HepG2 (cell line): ENCODE results near the gene PAXX. TPM values are rescaled to one million over a fixed set of nuclear protein-coding genes. Genes with fewer than 3 reads are reported as not detected.

ENCODE experiments used
- ARNT2 ChIP-seq: sonication (generic); formaldehyde crosslinking; IDR thresholded peaks from 2 replicates; pipeline ENCODE4 v1.8.0; 2022; ENCODE audit warnings: mild to moderate bottlenecking, low read depth, missing genetic modification reagents, moderate library complexity
- ATM ChIP-seq: fragments of 450-650 bp; IDR thresholded peaks from 2 replicates; pipeline ENCODE4 v1.7.1; 2017; ENCODE audit warnings: mild to moderate bottlenecking, borderline replicate concordance
- CENPBD1 ChIP-seq: sonication (generic); formaldehyde crosslinking; IDR thresholded peaks from 2 replicates; pipeline ENCODE4 v1.8.0; 2022; ENCODE audit warnings: missing genetic modification reagents, low read depth, mild to moderate bottlenecking, borderline replicate concordance
- DNMT1 ChIP-seq: sonication (generic); formaldehyde crosslinking; IDR thresholded peaks from 2 replicates; pipeline ENCODE4 v1.5.1; 2020; ENCODE audit warnings: mild to moderate bottlenecking, missing genetic modification reagents
- ERF ChIP-seq: IDR thresholded peaks from 2 replicates; pipeline ENCODE4 v1.6.1; 2018; ENCODE audit warnings: missing biosample characterization, missing genetic modification reagents
- GABPB1 ChIP-seq: IDR thresholded peaks from 2 replicates; pipeline ENCODE4 v1.6.1; 2016; ENCODE audit warnings: mild to moderate bottlenecking, missing genetic modification reagents, moderate library complexity, missing compliant biosample characterization
- HCFC1 ChIP-seq: fragments of 150-350 bp; IDR thresholded peaks from 2 replicates; pipeline ENCODE4 v1.6.1; 2014; ENCODE audit warnings: low read depth, low read length
- KLF13 ChIP-seq: sonication (generic); formaldehyde crosslinking; IDR thresholded peaks from 2 replicates; pipeline ENCODE4 v1.4.0; 2020; ENCODE audit warnings: mild to moderate bottlenecking, missing genetic modification reagents
- MYPOP ChIP-seq: sonication (generic); formaldehyde crosslinking; IDR thresholded peaks from 2 replicates; pipeline ENCODE4 v1.8.1; 2023; ENCODE audit warnings: mild to moderate bottlenecking, moderate library complexity, missing genetic modification reagents
- NFE2 ChIP-seq: sonication (generic); formaldehyde crosslinking; IDR thresholded peaks from 2 replicates; pipeline ENCODE4 v1.4.0; 2020; ENCODE audit warnings: missing genetic modification reagents
- NPAS2 ChIP-seq: sonication (generic); formaldehyde crosslinking; IDR thresholded peaks from 2 replicates; pipeline ENCODE4 v1.8.0; 2022; ENCODE audit warnings: mild to moderate bottlenecking, missing genetic modification reagents, borderline replicate concordance
- POGZ ChIP-seq: sonication (generic); formaldehyde crosslinking; IDR thresholded peaks from 2 replicates; pipeline ENCODE4 v1.4.0; 2020; ENCODE audit warnings: mild to moderate bottlenecking, missing genetic modification reagents
- TEAD3 ChIP-seq: optimal IDR thresholded peaks from 2 replicates; pipeline ENCODE3; 2016; ENCODE audit warnings: borderline replicate concordance
- ZBTB20 ChIP-seq: sonication (generic); formaldehyde crosslinking; IDR thresholded peaks from 2 replicates; pipeline ENCODE4 v1.8.1; 2023; ENCODE audit warnings: missing genetic modification reagents, low read depth, mild to moderate bottlenecking, borderline replicate concordance
- ZBTB33 ChIP-seq: sonication (generic); formaldehyde crosslinking; IDR thresholded peaks from 2 replicates; pipeline ENCODE4 v1.4.0; 2020; ENCODE audit warnings: missing genetic modification reagents
- ZBTB44 ChIP-seq: sonication (generic); formaldehyde crosslinking; IDR thresholded peaks from 2 replicates; pipeline ENCODE4 v1.4.0; 2020; ENCODE audit warnings: missing genetic modification reagents
- ZNF260 ChIP-seq: sonication (generic); formaldehyde crosslinking; IDR thresholded peaks from 2 replicates; pipeline ENCODE4 v1.4.0; 2020; ENCODE audit warnings: missing genetic modification reagents, low read depth, mild to moderate bottlenecking, borderline replicate concordance
- ZNF276 ChIP-seq: sonication (generic); formaldehyde crosslinking; IDR thresholded peaks from 2 replicates; pipeline ENCODE4 v1.4.0; 2020; ENCODE audit warnings: mild to moderate bottlenecking, low read depth, missing genetic modification reagents
- ZNF44 ChIP-seq: sonication (generic); formaldehyde crosslinking; IDR thresholded peaks from 2 replicates; pipeline ENCODE4 v1.5.1; 2020; ENCODE audit warnings: mild to moderate bottlenecking, missing genetic modification reagents
- ZNF460 ChIP-seq: sonication (generic); formaldehyde crosslinking; IDR thresholded peaks from 2 replicates; pipeline ENCODE4 v1.5.1; 2020; ENCODE audit warnings: missing genetic modification reagents, mild to moderate bottlenecking, borderline replicate concordance
- ZNF639 ChIP-seq: conservative IDR thresholded peaks from 2 replicates; pipeline ENCODE4 v1.6.1; 2018; ENCODE audit warnings: missing genetic modification reagents
- ZNF75D ChIP-seq: sonication (generic); formaldehyde crosslinking; IDR thresholded peaks from 2 replicates; pipeline ENCODE4 v1.8.1; 2023; ENCODE audit warnings: missing genetic modification reagents, mild to moderate bottlenecking, borderline replicate concordance
- polyA plus RNA-seq, 8 experiments: library from polyadenylated mRNA; depleted of rRNA in 3 of 8; stranded (reverse) in 7 of 8; unstranded in 1 of 8; fragments of >200 nt; fragmentation: Illumina TruSeq in 4 of 8; extraction: Trizol in 4 of 8; gene quantifications; 2 replicates each; pipeline versions ENCODE4 v1.2.1 to v1.2.3, GENCODE V29; 2011 to 2016; ENCODE audit warnings: low read depth in 4 of 8, missing spikeins in 1 of 8, mixed read lengths in 1 of 8; ENCODE audit not compliant: insufficient read depth in 1 of 8
- total RNA-seq, 5 experiments: library from RNA; depleted of rRNA; stranded (reverse); fragments of >200 nt; fragmentation: Illumina TruSeq; extraction: Trizol; gene quantifications; 2 replicates each; pipeline ENCODE4 v1.2.3, GENCODE V29; 2016; ENCODE audit warnings: low read depth in 1 of 5

Gene PAXX
- total and polyA plus RNA-seq, 2 of the 13 experiments (the other 11 are each of a cell fraction or from before 2014, with no cell fraction given), result 14.0 to 31.9 TPM

GRCh38 chr9:137021979-137022661 lies 29.9 kb downstream of the PAXX start (continued):
- TF ChIP-seq ZNF639 (CRISPR knock-in tag), result no peak
- no peak for TF ChIP-seq NPAS2 (CRISPR knock-in tag)
- TF ChIP-seq ATM, result no peak
- TF ChIP-seq ZNF44, result no peak
- peak; percentile 24; the same call in 1 of the 2 replicates for TF ChIP-seq GABPB1 (CRISPR knock-in tag)
- TF ChIP-seq DNMT1 (CRISPR knock-in tag), result peak; percentile 57; the same call in 1 of the 2 replicates
- TF ChIP-seq MYPOP (CRISPR knock-in tag), result peak; percentile 43; the same call in 1 of the 2 replicates
- no peak for TF ChIP-seq ARNT2 (CRISPR knock-in tag)
- TF ChIP-seq ZBTB44 (CRISPR knock-in tag), result no peak
- peak; percentile 23 for TF ChIP-seq TEAD3 (CRISPR knock-in tag)
- no peak for TF ChIP-seq ZBTB33
- no peak for TF ChIP-seq POGZ (CRISPR knock-in tag)
- no peak for TF ChIP-seq ZNF260 (CRISPR knock-in tag)
- TF ChIP-seq KLF13 (CRISPR knock-in tag), result no peak
- TF ChIP-seq CENPBD1 (CRISPR knock-in tag), result no peak
- no peak for TF ChIP-seq ZNF460 (CRISPR knock-in tag)
- no peak for TF ChIP-seq ZNF75D
- TF ChIP-seq ERF, result no peak
- no peak for TF ChIP-seq NFE2 (CRISPR knock-in tag)
- TF ChIP-seq HCFC1, result no peak
- TF ChIP-seq ZNF276 (CRISPR knock-in tag), result no peak
- no peak for TF ChIP-seq ZBTB20 (CRISPR knock-in tag)
